HL-60/S4 (cell line): ENCODE measurements around the gene HIGD1B.

ENCODE experiments used
- in situ Hi-C: fragments of 300-500 bp; cut with MboI; formaldehyde crosslinking; loops from 2 replicates; pipeline ENCODE4 v1.14.3; 2022; ENCODE audit warnings: low sequenced_read_pairs

HIGD1B gene

GRCh38 chr17:44875761-44876160 lies 28.1 kb downstream of the HIGD1B start:
- in situ Hi-C loops: no loop called here

GRCh38 chr17:44877121-44877520 lies 29.4 kb downstream of the HIGD1B start:
- in situ Hi-C loops: no loop called here

GRCh38 chr17:44878627-44879221 lies 31.0 kb downstream of the HIGD1B start:
- in situ Hi-C loops: no loop called here

GRCh38 chr17:44879376-44879775 lies 31.7 kb downstream of the HIGD1B start:
- in situ Hi-C loops: no loop called here

GRCh38 chr17:44880062-44880461 lies 32.4 kb downstream of the HIGD1B start:
- in situ Hi-C loops: no loop called here

- in situ Hi-C loops: no loop called here
Measured at GRCh38 chr17:44881145-44881544, 33.5 kb downstream of the HIGD1B start.

- in situ Hi-C loops: no loop called here
Measured at GRCh38 chr17:44884941-44885340, 37.3 kb downstream of the HIGD1B start.

GRCh38 chr17:44887016-44887415 lies 39.3 kb downstream of the HIGD1B start:
- in situ Hi-C loops: no loop called here

GRCh38 chr17:44887971-44888954 lies 40.6 kb downstream of the HIGD1B start:
- in situ Hi-C loops: no loop called here

- in situ Hi-C loops: no loop called here
Measured at GRCh38 chr17:44889003-44889402, 41.3 kb downstream of the HIGD1B start.

- in situ Hi-C loops: no loop called here
Measured at GRCh38 chr17:44892250-44892649, 44.6 kb downstream of the HIGD1B start.

- in situ Hi-C loops: no loop called here
Measured at GRCh38 chr17:44894642-44895041, 47.0 kb downstream of the HIGD1B start.

- in situ Hi-C loops: no loop called here
Measured at GRCh38 chr17:44898768-44899073, 51.0 kb downstream of the HIGD1B start.

- in situ Hi-C loops: no loop called here
Measured at GRCh38 chr17:44899074-44899782, 51.5 kb downstream of the HIGD1B start, which contains the start of gene EFTUD2. EFTUD2 (minus strand) TSS chr17:44899445; CDS start chr17:44894521, 4,924 bp downstream.
